Measurements from ENCODE around the gene FOXK2.

GRCh38 chr17:82569621-82570020, 50.1 kb downstream of the FOXK2 start:
- TF ChIP-seq CTCF (IDR thresholded peaks at IDR 0.05; ENCODE audit: control extremely low read depth in 1 of 3, insufficient read depth in 1 of 3, low read depth in 1 of 3, low read length in 3 of 3) (no peak), EZH2 (IDR thresholded peaks at IDR 0.05; ENCODE audit: low read depth, low read length, severe bottlenecking) (no peak)
